Tibial nerve (tissue), 4 donors: ENCODE data around the gene ATXN7L1.
"Not testable (repeated sequence)": the region's sequence is repeated elsewhere in the genome, so short reads cannot be mapped to it uniquely, and the experiment has no call there.

Experiments
- EP300 ChIP-seq, 2 donors: sonication (generic); formaldehyde crosslinking; IDR thresholded peaks; one replicate each; pipeline ENCODE4 v1.6.1; 2017; ENCODE audit warnings: antibody characterized with exemption in 2 of 2, mild to moderate bottlenecking in 1 of 2
- POLR2A ChIP-seq, 2 donors: fragments of 450-650 bp; IDR thresholded peaks; one replicate each; pipeline ENCODE4 v1.6.1; 2017; ENCODE audit warnings: antibody characterized with exemption in 2 of 2, mild to moderate bottlenecking in 2 of 2, moderate library complexity in 2 of 2
- TF ChIP-seq, protein P1 (sequence below), 5 experiments: fragments of 200-600 bp in 3 of 5; fragments of 450-650 bp in 2 of 5; sonication (generic) in 3 of 5; IDR thresholded peaks; one replicate each; pipeline ENCODE4 v1.5.1; 2016 to 2019; ENCODE audit warnings: antibody characterized with exemption in 5 of 5, mild to moderate bottlenecking in 3 of 5, moderate library complexity in 2 of 5

DNA sequence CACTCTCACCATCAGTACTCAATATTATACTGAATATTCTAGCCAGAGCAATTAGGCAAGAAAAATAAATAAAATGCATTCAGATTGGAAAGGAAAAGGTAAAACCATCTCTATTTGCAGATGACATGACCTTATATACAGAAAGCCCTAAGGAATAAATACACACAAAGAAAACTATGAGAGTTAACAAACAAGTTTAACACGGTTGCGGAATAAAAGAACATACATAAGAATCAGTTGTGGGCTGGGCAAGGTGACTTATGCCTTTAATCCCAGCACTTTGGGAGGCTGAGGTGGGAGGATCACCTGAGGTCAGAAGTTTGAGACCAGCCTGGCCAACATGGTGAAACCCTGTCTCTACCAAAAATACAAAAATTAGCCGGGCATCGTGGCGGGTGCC, 31.7 kb downstream of the ATXN7L1 start:
- TF ChIP-seq, protein P1, sequence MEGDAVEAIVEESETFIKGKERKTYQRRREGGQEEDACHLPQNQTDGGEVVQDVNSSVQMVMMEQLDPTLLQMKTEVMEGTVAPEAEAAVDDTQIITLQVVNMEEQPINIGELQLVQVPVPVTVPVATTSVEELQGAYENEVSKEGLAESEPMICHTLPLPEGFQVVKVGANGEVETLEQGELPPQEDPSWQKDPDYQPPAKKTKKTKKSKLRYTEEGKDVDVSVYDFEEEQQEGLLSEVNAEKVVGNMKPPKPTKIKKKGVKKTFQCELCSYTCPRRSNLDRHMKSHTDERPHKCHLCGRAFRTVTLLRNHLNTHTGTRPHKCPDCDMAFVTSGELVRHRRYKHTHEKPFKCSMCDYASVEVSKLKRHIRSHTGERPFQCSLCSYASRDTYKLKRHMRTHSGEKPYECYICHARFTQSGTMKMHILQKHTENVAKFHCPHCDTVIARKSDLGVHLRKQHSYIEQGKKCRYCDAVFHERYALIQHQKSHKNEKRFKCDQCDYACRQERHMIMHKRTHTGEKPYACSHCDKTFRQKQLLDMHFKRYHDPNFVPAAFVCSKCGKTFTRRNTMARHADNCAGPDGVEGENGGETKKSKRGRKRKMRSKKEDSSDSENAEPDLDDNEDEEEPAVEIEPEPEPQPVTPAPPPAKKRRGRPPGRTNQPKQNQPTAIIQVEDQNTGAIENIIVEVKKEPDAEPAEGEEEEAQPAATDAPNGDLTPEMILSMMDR (IDR thresholded peaks at IDR 0.05) = not testable (repeated sequence)
- TF ChIP-seq POLR2A, EP300 (IDR thresholded peaks at IDR 0.05): not testable (repeated sequence)
